SK-N-SH (cell line): Measurements from ENCODE around the gene KLF7. TPM values are rescaled to one million over a fixed set of nuclear protein-coding genes. Genes with fewer than 3 reads are reported as not detected.

ENCODE experiments used
- CTCF ChIA-PET: fragments of 300-600, 350-600 bp; formaldehyde crosslinking; extraction: SDS; loops from one replicate; lab custom pipeline; 2021; lab: Yijun Ruan, JAX
- POLR2A ChIA-PET: fragments of 350-600 bp; sonication (Branson Sonifier 250); formaldehyde crosslinking; extraction: SDS; loops from one replicate; lab custom pipeline; 2020; ENCODE audit warnings: antibody characterized with exemption, inconsistent platforms; lab: Yijun Ruan, JAX
- DNase-seq: peaks from one replicate; pipeline ENCODE4 v3.0.0; 2012
- H2AFZ ChIP-seq: fragments of 200-600 bp; sonication (generic); 2 replicates; pipeline ENCODE4 v1.8.1; 2016; ENCODE audit warnings: antibody characterized with exemption, mild to moderate bottlenecking, low read depth
- H3F3A ChIP-seq: fragments of 200-600 bp; sonication (generic); replicated peaks from 2 replicates; pipeline ENCODE3; 2016; ENCODE audit warnings: antibody characterized with exemption, mild to moderate bottlenecking; ENCODE audit not compliant: insufficient read depth
- H3K27ac ChIP-seq, 2 experiments: fragments of 200-500 bp in 1 of 2; fragments of 200-600 bp in 1 of 2; sonication (Bioruptor generic) in 1 of 2; sonication (generic), shearing (Covaris generic) in 1 of 2; 2 replicates each; pipeline versions ENCODE4 v1.5.1 to v1.6.1; 2014 to 2016; ENCODE audit warnings: low read depth in 2 of 2, inconsistent platforms in 1 of 2, low read length in 1 of 2, mild to moderate bottlenecking in 1 of 2, mixed read lengths in 1 of 2
- H3K27me3 ChIP-seq: fragments of 200-600 bp; sonication (generic), shearing (Covaris generic); 2 replicates; pipeline ENCODE4 v1.6.1; 2016; ENCODE audit warnings: mixed run types; ENCODE audit not compliant: insufficient read depth
- H3K36me3 ChIP-seq, 2 experiments: fragments of 200-500 bp in 1 of 2; fragments of 200-600 bp in 1 of 2; sonication (Bioruptor generic) in 1 of 2; sonication (generic) in 1 of 2; replicated peaks in 1 of 2; 2 replicates each; pipeline versions ENCODE3 to v1.5.1; 2014 to 2016; ENCODE audit warnings: low read length in 1 of 2, mild to moderate bottlenecking in 1 of 2; ENCODE audit not compliant: insufficient read depth in 2 of 2, control insufficient read depth in 1 of 2
- H3K4me1 ChIP-seq, 2 experiments: fragments of 200-500 bp in 1 of 2; fragments of 200-600 bp in 1 of 2; sonication (Bioruptor generic) in 1 of 2; sonication (generic), shearing (Covaris generic) in 1 of 2; 2 replicates each; pipeline versions ENCODE4 v1.5.1 to v1.6.1; 2014 to 2016; ENCODE audit warnings: low read depth in 1 of 2, low read length in 1 of 2, mixed run types in 1 of 2; ENCODE audit not compliant: insufficient read depth in 2 of 2, control insufficient read depth in 1 of 2
- H3K4me2 ChIP-seq: fragments of 200-600 bp; sonication (generic), shearing (Covaris generic); 2 replicates; pipeline ENCODE4 v1.6.1; 2017; ENCODE audit warnings: mixed run types
- H3K4me3 ChIP-seq, 2 experiments: fragments of 200-500 bp in 1 of 2; fragments of 200-600 bp in 1 of 2; sonication (Bioruptor generic) in 1 of 2; sonication (generic), shearing (Covaris generic) in 1 of 2; 2 replicates each; pipeline versions ENCODE4 v1.5.1 to v1.8.1; 2014 to 2016; ENCODE audit warnings: low read depth in 2 of 2, inconsistent platforms in 1 of 2, low read length in 1 of 2, mild to moderate bottlenecking in 1 of 2, mixed read lengths in 1 of 2, moderate library complexity in 1 of 2
- H3K79me2 ChIP-seq: fragments of 200-600 bp; sonication (generic); 2 replicates; pipeline ENCODE4 v1.8.1; 2017; ENCODE audit warnings: mild to moderate bottlenecking; ENCODE audit not compliant: insufficient read depth
- H3K9ac ChIP-seq: fragments of 200-600 bp; sonication (generic); 2 replicates; pipeline ENCODE4 v1.6.1; 2017; ENCODE audit warnings: mixed run types
- H3K9me2 ChIP-seq: fragments of 200-600 bp; sonication (generic); 2 replicates; pipeline ENCODE4 v1.6.1; 2017; ENCODE audit warnings: mixed run types
- H3K9me3 ChIP-seq: fragments of 200-600 bp; sonication (generic); 2 replicates; pipeline ENCODE4 v1.6.1; 2017; ENCODE audit warnings: mixed run types, mild to moderate bottlenecking, moderate library complexity
- H4K20me1 ChIP-seq: fragments of 200-600 bp; sonication (generic); 2 replicates; pipeline ENCODE4 v1.6.1; 2017; ENCODE audit warnings: mild to moderate bottlenecking, mixed run types; ENCODE audit not compliant: insufficient read depth
- ELF1 ChIP-seq: IDR thresholded peaks from 2 replicates; pipeline ENCODE4 v1.4.0; 2012
- EP300 ChIP-seq, 2 experiments: IDR thresholded peaks; 2 replicates each; pipeline versions ENCODE4 v1.4.0 to v1.6.1; 2012; ENCODE audit warnings: borderline replicate concordance in 1 of 2, low read depth in 1 of 2, low read length in 1 of 2
- FOSL2 ChIP-seq: IDR thresholded peaks from 2 replicates; pipeline ENCODE4 v1.4.0; 2012; ENCODE audit warnings: low read depth, mild to moderate bottlenecking, moderate library complexity, borderline replicate concordance
- FOXM1 ChIP-seq: IDR thresholded peaks from 2 replicates; pipeline ENCODE4 v1.4.0; 2012; ENCODE audit warnings: low read depth, mild to moderate bottlenecking
- GATA2 ChIP-seq: sonication (generic); formaldehyde crosslinking; IDR thresholded peaks from 2 replicates; pipeline ENCODE4 v1.5.0; 2020; ENCODE audit warnings: mild to moderate bottlenecking, missing genetic modification reagents
- MEF2A ChIP-seq: IDR thresholded peaks from 2 replicates; pipeline ENCODE4 v1.4.0; 2012; ENCODE audit warnings: low read depth, borderline replicate concordance
- MXI1 ChIP-seq: IDR thresholded peaks from 2 replicates; pipeline ENCODE4 v1.6.1; 2012; ENCODE audit warnings: mild to moderate bottlenecking, low read depth, low read length, improper control_type of control experiment
- NFIC ChIP-seq: IDR thresholded peaks from 2 replicates; pipeline ENCODE4 v1.4.0; 2012; ENCODE audit warnings: borderline replicate concordance
- NRF1 ChIP-seq: IDR thresholded peaks from 2 replicates; pipeline ENCODE4 v1.6.1; 2012; ENCODE audit warnings: low read depth, mild to moderate bottlenecking, low read length
- PBX3 ChIP-seq: IDR thresholded peaks from 2 replicates; pipeline ENCODE4; 2012
- REST ChIP-seq: IDR thresholded peaks from 2 replicates; pipeline ENCODE4 v1.6.1; 2012; ENCODE audit warnings: mild to moderate bottlenecking, low read depth, low read length, moderate library complexity
- RFX5 ChIP-seq: IDR thresholded peaks from 2 replicates; pipeline ENCODE4 v1.6.1; 2012; ENCODE audit warnings: mild to moderate bottlenecking, improper control_type of control experiment, low read length
- RXRA ChIP-seq: IDR thresholded peaks from 2 replicates; pipeline ENCODE4 v1.4.0; 2012; ENCODE audit warnings: low read depth, mild to moderate bottlenecking, borderline replicate concordance
- SMC3 ChIP-seq: IDR thresholded peaks from 2 replicates; pipeline ENCODE4 v1.6.1; 2012; ENCODE audit warnings: low read depth, low read length, improper control_type of control experiment
- TCF12 ChIP-seq: IDR thresholded peaks from 2 replicates; pipeline ENCODE4 v1.4.0; 2012
- YY1 ChIP-seq: IDR thresholded peaks from 2 replicates; pipeline ENCODE4 v1.4.0; 2012; ENCODE audit warnings: low read depth, mild to moderate bottlenecking
- WGBS: methylation state at CpG from one replicate; pipeline ENCODE4 v1.1.6; 2017; ENCODE audit warnings: low lambda C conversion rate; 5-methylcytosine and 5-hydroxymethylcytosine counted together
- polyA plus RNA-seq, 3 experiments: library from polyadenylated mRNA; depleted of rRNA; stranded (reverse); fragments of >200 nt; gene quantifications; 2 replicates each; pipeline ENCODE4 v1.2.3, GENCODE V29; 2012
- TF ChIP-seq, protein P1 (sequence below): fragments of 150-350 bp; IDR thresholded peaks from 2 replicates; pipeline ENCODE4 v1.6.1; 2017; ENCODE audit warnings: antibody characterized with exemption, low read length, low read depth, borderline replicate concordance

Gene KLF7
- polyA plus RNA-seq, 1 of the 3 experiments (the other 2 are of a cell fraction), result 7.5 TPM

DNA sequence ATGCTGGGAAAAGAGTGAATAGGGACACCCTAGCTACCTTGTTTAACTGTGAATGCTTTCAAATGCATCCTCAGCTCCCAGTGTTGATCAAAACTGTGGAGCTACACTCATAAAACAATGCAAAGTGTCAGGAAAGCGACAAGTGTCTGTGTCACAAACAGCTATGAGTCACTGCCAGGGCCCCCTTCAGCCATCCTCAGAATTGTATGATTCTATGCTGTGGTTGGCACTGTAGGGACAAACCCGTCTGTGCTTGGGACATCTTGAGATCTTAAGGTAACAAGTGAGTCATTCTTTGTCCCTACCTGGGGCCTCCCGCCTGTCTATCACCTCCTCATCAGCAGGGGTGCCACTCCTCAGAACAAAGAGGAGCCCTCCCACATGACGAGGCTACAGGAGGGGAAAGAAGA, 42.4 kb downstream of the KLF7 start:
- H2AFZ ChIP-seq, result no peak overlapping the region
- DNase-seq, result no peak
- peaks cover 23 to 55% of the 10 kb centered on the region in 2 experiments for H3K36me3 ChIP-seq
- H3K9me3 ChIP-seq, result no peaks in the 10 kb centered on the region
- TF ChIP-seq MEF2A (no peak), REST (no peak), NRF1 (no peak), FOSL2 (no peak), TCF12 (no peak), MXI1 (no peak)
- TF ChIP-seq, protein P1, sequence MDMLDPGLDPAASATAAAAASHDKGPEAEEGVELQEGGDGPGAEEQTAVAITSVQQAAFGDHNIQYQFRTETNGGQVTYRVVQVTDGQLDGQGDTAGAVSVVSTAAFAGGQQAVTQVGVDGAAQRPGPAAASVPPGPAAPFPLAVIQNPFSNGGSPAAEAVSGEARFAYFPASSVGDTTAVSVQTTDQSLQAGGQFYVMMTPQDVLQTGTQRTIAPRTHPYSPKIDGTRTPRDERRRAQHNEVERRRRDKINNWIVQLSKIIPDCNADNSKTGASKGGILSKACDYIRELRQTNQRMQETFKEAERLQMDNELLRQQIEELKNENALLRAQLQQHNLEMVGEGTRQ, result no peak
- CTCF ChIA-PET, result interaction anchor here (1.3 to 1.4 kb wide), 2 partner anchors 17 to 322 kb away, joined by 3 to 4 read pairs; no protein-coding TSS in a partner anchor
- no peaks in the 10 kb centered on the region for H3K9me2 ChIP-seq
- no peaks in the 10 kb centered on the region for H3K27me3 ChIP-seq
- no peak overlapping the region for H3K9ac ChIP-seq
- H4K20me1 ChIP-seq, result peaks cover 100% of the 10 kb centered on the region
- H3K4me3 ChIP-seq, result no peak overlapping the region
- H3K27ac ChIP-seq, result peak overlapping the region; percentile 16 to 86; a peak in 3 of 4 replicates
- POLR2A ChIA-PET, result interaction anchor here (0.7 to 1.7 kb wide), 2 partner anchors 12 to 43 kb away, joined by 4 read pairs; partner anchors contain the start of gene KLF7
- peak overlapping the region; percentile 51; the same call in 1 of the 2 replicates for H3K4me2 ChIP-seq
- WGBS, result 69% methylated on average over 4 of the region's 4 CpGs
- peaks cover 34% of the 10 kb centered on the region for H3F3A ChIP-seq
- H3K4me1 ChIP-seq, result peaks cover 39 to 43% of the 10 kb centered on the region in 2 experiments
- peaks cover 99% of the 10 kb centered on the region for H3K79me2 ChIP-seq

- no peak for DNase-seq
- peaks cover 27 to 54% of the 10 kb centered on the region in 2 experiments for H3K36me3 ChIP-seq
- H3K4me1 ChIP-seq, result peaks cover 40 to 45% of the 10 kb centered on the region in 2 experiments
- peaks cover 99% of the 10 kb centered on the region for H3K79me2 ChIP-seq
- peaks cover 33% of the 10 kb centered on the region for H3F3A ChIP-seq
- POLR2A ChIA-PET, result interaction anchor here (0.7 to 1.7 kb wide), 2 partner anchors 12 to 43 kb away, joined by 4 read pairs; partner anchors contain the start of gene KLF7
- H3K4me2 ChIP-seq, result peak overlapping the region; percentile 51
- no peaks in the 10 kb centered on the region for H3K9me3 ChIP-seq
- no peak overlapping the region for H3K4me3 ChIP-seq
- H3K9ac ChIP-seq, result no peak overlapping the region
- 94% methylated on average over 5 of the region's 5 CpGs for WGBS
- H3K9me2 ChIP-seq, result no peaks in the 10 kb centered on the region
- H4K20me1 ChIP-seq, result peaks cover 100% of the 10 kb centered on the region
- peak overlapping the region; percentile 16 to 86; a peak in 3 of 4 replicates for H3K27ac ChIP-seq
- H2AFZ ChIP-seq, result no peak overlapping the region
- H3K27me3 ChIP-seq, result no peaks in the 10 kb centered on the region
- CTCF ChIA-PET, result interaction anchor here (1.3 to 1.4 kb wide), 2 partner anchors 16 to 322 kb away, joined by 3 to 4 read pairs; no protein-coding TSS in a partner anchor
- TF ChIP-seq PBX3 (no peak), TCF12 (no peak), EP300 (IDR thresholded peaks at IDR 0.05; ENCODE audit: borderline replicate concordance in 1 of 2, low read depth in 1 of 2, low read length in 1 of 2) (no peak), RFX5 (no peak), REST (no peak), YY1 (no peak), SMC3 (no peak), GATA2 (no peak), ELF1 (no peak), RXRA (no peak), FOXM1 (no peak), NFIC (no peak)
These were observed 43.0 kb downstream of the KLF7 start for GRCh38 chr2:207122651-207123334.
